IMR-90 (cell line): ENCODE measurements around the gene RNF151.

Experiments used
- BHLHE40 ChIP-seq: fragments of 150-350 bp; IDR thresholded peaks from 2 replicates; pipeline ENCODE4 v1.6.1; 2016; ENCODE audit warnings: mild to moderate bottlenecking, low read depth, low read length
- CEBPB ChIP-seq: IDR thresholded peaks from 2 replicates; pipeline ENCODE4 v1.6.1; 2012; ENCODE audit warnings: low read depth, low read length, improper control_type of control experiment
- CHD1 ChIP-seq: IDR thresholded peaks from 2 replicates; pipeline ENCODE4 v1.6.1; 2012; ENCODE audit warnings: low read depth, low read length, improper control_type of control experiment
- CTCF ChIP-seq: conservative IDR thresholded peaks from 2 replicates; pipeline ENCODE4 v1.5.1; 2012; ENCODE audit warnings: mild to moderate bottlenecking, low read depth, low read length, improper control_type of control experiment
- ELK1 ChIP-seq: fragments of 150-350 bp; IDR thresholded peaks from 2 replicates; pipeline ENCODE4 v1.6.1; 2016; ENCODE audit warnings: low read depth, mild to moderate bottlenecking, low read length, moderate library complexity, borderline replicate concordance
- MAFK ChIP-seq: IDR thresholded peaks from 2 replicates; pipeline ENCODE4 v1.6.1; 2012; ENCODE audit warnings: low read depth, low read length, improper control_type of control experiment
- MAZ ChIP-seq: IDR thresholded peaks from 2 replicates; pipeline ENCODE4 v1.6.1; 2012; ENCODE audit warnings: low read depth, mild to moderate bottlenecking, low read length, improper control_type of control experiment, moderate library complexity, borderline replicate concordance
- MXI1 ChIP-seq: IDR thresholded peaks from 2 replicates; pipeline ENCODE4 v1.6.1; 2012; ENCODE audit warnings: low read depth, mild to moderate bottlenecking, low read length, moderate library complexity, borderline replicate concordance
- NFE2L2 ChIP-seq: fragments of 150-350 bp; IDR thresholded peaks from 2 replicates; pipeline ENCODE4 v1.6.1; 2016; ENCODE audit warnings: low read depth, mild to moderate bottlenecking, low read length
- POLR2A ChIP-seq: IDR thresholded peaks from 2 replicates; pipeline ENCODE4 v1.6.1; 2012; ENCODE audit warnings: mild to moderate bottlenecking, low read depth, low read length
- RAD21 ChIP-seq: IDR thresholded peaks from 2 replicates; pipeline ENCODE4 v1.6.1; 2012; ENCODE audit warnings: low read length, improper control_type of control experiment
- RFX5 ChIP-seq: IDR thresholded peaks from 2 replicates; pipeline ENCODE4 v1.8.0; 2012; ENCODE audit warnings: low read depth, mild to moderate bottlenecking, low read length, moderate library complexity
- SMC3 ChIP-seq: fragments of 150-350 bp; IDR thresholded peaks from 2 replicates; pipeline ENCODE4 v1.6.1; 2016; ENCODE audit warnings: low read depth, mild to moderate bottlenecking, antibody characterized with exemption, low read length, moderate library complexity

GRCh38 chr16:1991588-1991947 lies 24.9 kb downstream of the RNF151 start:
- TF ChIP-seq POLR2A (no peak), CTCF (no peak), RAD21 (no peak), CEBPB (no peak), NFE2L2 (no peak), ELK1 (no peak), CHD1 (no peak), MAZ (0 out of 2 replicates have a peak, but pooled peaks have one; percentile 3), MXI1 (no peak), SMC3 (no peak), RFX5 (no peak), BHLHE40 (no peak), MAFK (no peak)
